GM19455 (cell line): Measurements from ENCODE around the gene SNCG.

Source experiments
- ATAC-seq: cut with Tn5 transposase; IDR thresholded peaks from one replicate; pipeline ENCODE4 v1.9.1; 2021; ENCODE audit not compliant: unreplicated experiment

The SNCG gene

GRCh38 chr10:86960003-86960862, 1.8 kb downstream of the SNCG start:
- ATAC-seq = peak; percentile 65

GRCh38 chr10:86960863-86961434, 2.5 kb downstream of the SNCG start:
- ATAC-seq = no peak

- ATAC-seq = no peak
Observed at GRCh38 chr10:86961481-86962091, 3.2 kb downstream of the SNCG start.

- ATAC-seq = no peak
Observed at GRCh38 chr10:86962136-86962980, 4.0 kb downstream of the SNCG start.

GRCh38 chr10:86962981-86963310, 4.5 kb downstream of the SNCG start:
- no peak for ATAC-seq

- no peak for ATAC-seq
Observed at GRCh38 chr10:86963341-86963919, 5.0 kb downstream of the SNCG start.

GRCh38 chr10:86964061-86964846, 5.9 kb downstream of the SNCG start:
- ATAC-seq = no peak

GRCh38 chr10:86964847-86965190, 6.4 kb downstream of the SNCG start:
- ATAC-seq = no peak

- peak; percentile 22 for ATAC-seq
Observed at GRCh38 chr10:86965986-86966654, 7.7 kb downstream of the SNCG start.

GRCh38 chr10:86967481-86967941, 9.1 kb downstream of the SNCG start:
- ATAC-seq = no peak

- ATAC-seq = no peak
Observed at GRCh38 chr10:86968271-86968993, 10.0 kb downstream of the SNCG start, which contains the start of gene ADIRF. TSS of gene ADIRF (plus strand) at chr10:86968482. CDS start at chr10:86968545, 63 bp downstream.

GRCh38 chr10:86968994-86969355, 10.6 kb downstream of the SNCG start:
- ATAC-seq = no peak

GRCh38 chr10:86969421-86970041, 11.1 kb downstream of the SNCG start:
- no peak for ATAC-seq

- no peak for ATAC-seq
Observed at GRCh38 chr10:86970162-86970981, 12.0 kb downstream of the SNCG start.

- no peak for ATAC-seq
Observed at GRCh38 chr10:86970982-86971231, 12.5 kb downstream of the SNCG start.

- ATAC-seq = peak; percentile 79
Observed at GRCh38 chr10:86971232-86971991, 13.0 kb downstream of the SNCG start.
